Bone marrow (tissue), 2 donors: ENCODE data around the gene GSTM3.
"Not testable (repeated sequence)": the region's sequence is repeated elsewhere in the genome, so short reads cannot be mapped to it uniquely, and the experiment has no call there.

Source experiments
- DNase-seq, 2 donors: peaks; one replicate each; lab custom pipeline; 2025; lab: John Stamatoyannopoulos, UW

GSTM3 gene

DNA sequence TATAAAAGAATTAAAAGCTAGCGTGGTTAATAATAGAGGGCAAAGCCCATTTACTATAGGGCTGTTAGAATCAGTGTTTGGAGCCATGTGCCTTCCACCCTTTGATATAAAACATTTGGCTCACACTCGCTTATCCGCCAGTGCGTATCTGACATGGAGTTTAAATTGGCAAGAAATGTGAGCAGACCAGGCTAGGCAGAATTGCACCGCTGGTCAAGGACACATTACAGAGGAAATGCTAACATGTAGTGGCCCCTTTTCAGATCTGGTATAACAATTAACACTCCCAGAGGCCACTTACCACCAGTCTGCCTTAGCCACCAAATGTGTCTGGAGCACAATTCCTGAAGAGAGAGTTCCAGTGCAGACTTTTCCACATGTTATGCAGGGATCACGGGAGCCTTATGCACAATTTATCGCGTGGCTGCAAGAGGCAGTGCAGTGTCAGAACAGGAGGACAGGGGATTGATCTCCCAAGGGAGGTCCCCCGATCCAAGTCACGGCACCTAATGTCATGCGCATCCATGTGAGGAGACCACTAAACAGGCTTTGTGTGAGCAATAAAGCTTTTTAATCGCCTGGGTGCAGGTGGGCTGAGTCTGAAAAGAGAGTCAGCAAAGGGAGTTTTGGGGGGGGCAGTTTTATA is 14.0 kb downstream of the GSTM3 start:
- DNase-seq: no peak

DNA sequence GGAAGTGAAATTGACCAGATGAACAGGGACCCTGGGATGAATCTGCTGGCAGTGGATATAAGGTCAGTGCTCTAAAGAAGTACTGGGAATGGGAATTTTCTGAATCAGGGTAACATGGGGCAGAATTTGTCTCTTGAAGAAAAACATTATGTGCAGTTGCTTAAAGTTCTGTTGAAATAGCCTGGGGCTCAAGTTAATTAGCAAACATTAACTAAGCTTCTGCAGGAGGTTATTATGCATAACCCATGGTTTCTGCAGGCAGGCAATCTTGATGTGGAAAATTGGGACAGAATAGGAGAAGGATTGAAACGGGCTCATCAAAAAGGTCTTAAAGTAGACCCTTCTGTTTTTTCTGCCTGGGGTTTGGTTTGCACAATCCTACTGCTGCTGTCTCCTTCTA is 14.8 kb downstream of the GSTM3 start:
- DNase-seq: no peak

- no peak for DNase-seq
Measured at GRCh38 chr1:109725510-109725909, 15.3 kb downstream of the GSTM3 start.

- DNase-seq: no peak
Measured at GRCh38 chr1:109724933-109725332, 15.9 kb downstream of the GSTM3 start.

- no peak for DNase-seq
Measured at GRCh38 chr1:109722908-109723691, 17.7 kb downstream of the GSTM3 start.

DNA sequence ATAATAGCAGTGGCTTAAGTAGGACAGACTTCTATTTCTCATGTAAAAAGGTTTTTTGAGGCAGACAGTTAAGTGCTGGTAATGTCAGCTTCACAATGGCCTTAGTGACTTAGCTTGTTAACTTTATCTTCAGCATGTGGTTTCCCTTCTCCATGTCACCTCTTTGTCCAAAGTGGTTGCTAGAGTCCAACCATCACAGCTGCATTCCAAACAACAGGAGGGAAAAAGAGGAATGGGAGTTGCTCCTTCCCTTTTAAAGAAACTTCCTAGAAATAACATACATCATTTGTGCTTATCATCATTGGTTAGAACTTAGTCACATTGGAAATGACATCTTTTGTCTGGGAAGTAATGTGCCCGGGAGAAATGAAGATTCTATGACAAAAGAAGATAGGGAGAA is 18.9 kb downstream of the GSTM3 start:
- no peak for DNase-seq

DNA sequence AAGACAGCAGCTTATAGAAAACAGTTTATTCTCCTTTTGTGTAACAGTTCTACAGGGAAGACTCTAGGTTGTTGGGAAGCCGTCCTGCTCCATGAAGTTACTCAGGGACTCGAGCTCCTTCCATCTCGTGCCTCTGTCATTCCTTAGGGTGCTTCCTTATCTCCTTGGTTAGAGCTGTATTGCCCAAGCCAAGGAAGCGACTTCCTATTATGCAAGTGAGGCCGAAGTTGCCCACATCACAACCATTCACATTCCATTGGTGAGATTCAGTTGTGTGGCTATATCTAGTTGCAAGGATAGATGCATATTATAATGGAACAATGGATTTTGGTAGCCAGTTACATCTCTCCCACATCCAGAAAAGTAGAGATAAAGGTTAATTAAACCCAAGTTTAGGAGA is 19.8 kb downstream of the GSTM3 start:
- no peak for DNase-seq

DNA sequence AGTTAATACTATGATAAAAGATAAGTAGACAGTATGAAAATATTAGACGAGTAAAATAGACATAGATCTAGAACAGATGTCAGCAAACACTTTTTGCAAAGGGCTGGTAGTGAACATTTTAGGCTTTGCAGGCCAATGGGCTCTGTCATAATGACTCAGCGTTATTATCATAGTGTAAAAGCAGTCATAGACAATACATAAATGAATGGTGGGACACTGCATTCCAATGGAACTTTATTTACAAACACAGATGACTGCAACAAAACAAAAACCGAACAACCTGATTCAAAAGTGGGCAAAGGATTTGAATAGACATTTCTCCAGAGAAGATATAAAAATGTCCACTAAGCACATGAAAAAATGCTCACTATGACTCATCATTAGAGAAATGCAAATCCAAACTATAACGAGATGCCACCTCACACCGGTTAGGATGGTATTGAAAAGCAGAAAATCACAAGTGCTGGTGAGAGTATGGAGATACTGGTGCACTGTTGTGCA is 21.5 kb downstream of the GSTM3 start:
- DNase-seq: no peak

DNA sequence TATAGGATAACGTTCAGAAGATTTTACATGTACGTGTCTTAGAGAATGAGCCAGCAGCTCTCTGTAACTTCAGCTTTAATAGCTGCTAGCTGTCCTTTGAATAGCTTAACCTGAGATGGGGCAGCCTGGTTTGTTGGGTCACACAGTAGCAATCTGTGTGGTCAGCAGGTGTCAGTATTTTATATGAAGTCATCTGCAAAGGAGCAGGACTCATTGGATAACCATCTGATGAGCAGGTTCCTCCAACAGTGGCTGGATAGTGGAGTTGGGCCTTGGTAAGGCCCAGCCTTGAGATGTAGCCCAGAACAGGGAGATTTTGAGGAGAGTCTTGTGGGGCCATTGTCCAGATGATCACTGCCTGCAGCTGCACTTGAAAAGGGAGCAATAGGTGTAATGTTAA is 22.3 kb downstream of the GSTM3 start:
- no peak for DNase-seq

DNA sequence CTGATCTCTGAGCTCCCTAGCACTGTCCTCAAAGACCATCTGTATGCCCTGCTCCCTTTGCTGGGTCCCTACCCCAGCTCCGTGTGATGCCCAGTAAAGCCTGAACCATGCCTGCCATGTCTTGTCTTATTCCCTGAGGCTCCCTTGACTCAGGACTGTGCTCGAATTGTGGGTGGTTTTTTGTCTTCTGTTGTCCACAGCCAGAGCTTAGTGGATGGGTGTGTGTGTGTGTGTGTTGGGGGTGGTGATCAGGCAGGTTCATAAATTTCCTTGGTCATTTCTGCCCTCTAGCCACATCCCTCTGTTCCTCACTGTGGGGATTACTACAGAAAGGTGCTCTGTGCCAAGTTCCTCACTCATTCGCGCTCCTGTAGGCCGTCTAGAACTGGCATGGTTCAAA is 23.1 kb downstream of the GSTM3 start:
- DNase-seq: no peak

- DNase-seq: no peak
Measured at GRCh38 chr1:109716570-109717090, 24.2 kb downstream of the GSTM3 start.

GRCh38 chr1:109716121-109716520 is 24.7 kb downstream of the GSTM3 start:
- DNase-seq: no peak

DNA sequence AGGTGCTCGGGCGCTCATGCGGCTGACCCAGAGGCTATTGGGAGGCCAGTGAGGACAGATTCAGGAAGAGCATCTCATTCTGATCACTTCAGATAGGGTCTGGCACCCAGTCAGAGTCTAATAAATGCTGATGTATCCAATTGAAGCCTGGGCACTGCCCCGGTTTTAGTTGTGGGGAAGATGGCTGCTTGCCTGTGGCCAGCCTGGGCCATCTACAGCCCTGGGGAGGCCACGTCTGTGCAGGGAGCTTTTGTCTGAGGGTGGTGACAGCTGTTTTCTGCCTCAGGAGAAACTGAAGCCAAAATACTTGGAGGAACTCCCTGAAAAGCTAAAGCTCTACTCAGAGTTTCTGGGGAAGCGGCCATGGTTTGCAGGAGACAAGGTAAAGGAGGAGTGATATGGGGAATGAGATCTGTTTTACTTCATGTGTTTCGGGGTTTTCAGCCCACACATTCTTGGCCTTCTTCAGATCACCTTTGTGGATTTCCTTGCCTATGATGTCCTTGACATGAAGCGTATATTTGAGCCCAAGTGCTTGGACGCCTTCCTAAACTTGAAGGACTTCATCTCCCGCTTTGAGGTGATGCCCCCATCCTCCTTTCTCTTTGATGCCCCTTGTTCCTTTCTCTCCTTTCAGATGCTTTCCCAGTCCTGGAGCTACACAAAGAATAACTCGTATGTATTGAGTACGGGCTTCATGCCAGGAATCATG is 26.0 kb downstream of the GSTM3 start:
- no peak for DNase-seq

DNA sequence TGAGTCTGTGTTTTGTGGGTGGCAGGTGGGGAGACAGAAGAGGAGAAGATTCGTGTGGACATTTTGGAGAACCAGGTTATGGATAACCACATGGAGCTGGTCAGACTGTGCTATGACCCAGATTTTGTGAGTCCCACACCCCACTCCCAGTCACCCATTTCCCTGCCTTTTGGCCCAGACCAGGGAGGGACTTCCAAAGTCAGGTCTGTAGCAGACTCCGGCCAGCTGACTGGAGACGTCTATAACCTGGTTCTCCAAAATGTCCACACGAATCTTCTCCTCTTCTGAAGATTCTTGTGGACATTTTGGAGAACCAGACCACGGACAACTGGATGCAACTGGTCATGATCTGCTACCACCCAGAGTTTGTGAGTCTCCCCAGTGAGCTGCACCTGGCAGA is 27.2 kb downstream of the GSTM3 start:
- DNase-seq: no peak

DNA sequence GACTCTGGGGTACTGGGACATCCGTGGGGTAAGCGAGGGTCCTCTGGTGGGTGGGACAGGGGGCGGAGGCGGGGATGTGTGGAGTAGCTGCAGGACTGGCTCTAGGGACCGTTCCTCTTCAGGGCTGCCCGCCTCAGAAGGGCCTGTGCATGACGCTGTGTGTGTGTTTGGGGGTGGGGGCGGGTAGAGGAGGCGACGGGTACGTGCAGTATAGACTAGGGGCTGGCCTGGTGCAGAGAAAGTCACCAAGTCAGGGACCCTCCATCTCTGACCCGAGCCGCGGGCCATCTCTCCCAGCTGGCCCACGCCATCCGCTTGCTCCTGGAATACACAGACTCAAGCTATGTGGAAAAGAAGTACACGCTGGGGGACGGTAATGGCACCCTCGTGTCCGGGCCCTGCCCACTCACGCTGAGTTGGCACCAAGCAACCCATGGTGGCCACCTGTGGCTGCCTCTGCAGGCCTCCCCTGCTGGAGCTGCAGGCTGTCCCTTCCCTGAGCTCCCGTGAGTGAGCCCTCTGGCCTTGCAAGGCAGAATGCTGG is 28.4 kb downstream of the GSTM3 start:
- DNase-seq: no peak

DNA sequence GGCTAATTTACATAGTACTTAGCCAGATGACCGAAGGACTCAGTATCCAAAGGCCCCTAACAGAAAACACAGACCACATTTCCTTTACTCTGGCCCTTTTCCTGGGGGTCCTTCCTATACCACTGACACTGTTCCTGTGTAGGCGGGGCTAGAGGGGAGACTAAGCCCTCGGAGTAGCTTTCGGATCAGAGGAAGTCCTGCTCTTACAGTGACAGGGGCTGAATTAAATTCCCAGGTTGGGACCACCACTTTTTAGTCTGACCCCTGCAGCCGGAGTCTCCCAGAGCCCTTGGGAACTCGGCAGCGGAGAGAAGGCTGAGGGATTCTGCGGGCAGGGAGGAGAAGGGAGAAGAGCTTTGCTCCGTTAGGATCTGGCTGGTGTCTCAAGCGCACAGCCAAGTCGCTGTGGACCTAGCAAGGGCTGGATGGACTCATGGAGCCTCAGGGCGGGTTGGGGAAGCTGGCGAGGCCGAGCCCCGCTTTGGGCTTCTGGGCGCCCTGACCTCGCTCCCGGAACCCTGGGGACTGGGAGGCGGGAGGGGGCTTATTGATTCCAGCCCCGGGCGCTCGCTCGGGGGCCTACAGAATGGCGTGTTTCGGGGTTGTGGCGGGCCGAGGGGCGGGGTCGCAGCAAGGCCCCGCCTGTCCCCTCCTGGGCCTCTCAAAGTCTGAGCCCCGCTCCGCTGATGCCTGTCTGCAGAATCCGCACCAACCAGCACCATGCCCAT is 29.1 kb downstream of the GSTM3 start, which contains the start of gene GSTM5:
Gene GSTM5 (plus strand): TSS at position 659 of the 728 bp plus-strand sequence. CDS start 62 bp downstream, at position 721.
- peak in 1 of 2 donors; percentile 53 for DNase-seq

- DNase-seq: not testable (repeated sequence)
Measured at GRCh38 chr1:109709822-109710221, 31.0 kb downstream of the GSTM3 start.

DNA sequence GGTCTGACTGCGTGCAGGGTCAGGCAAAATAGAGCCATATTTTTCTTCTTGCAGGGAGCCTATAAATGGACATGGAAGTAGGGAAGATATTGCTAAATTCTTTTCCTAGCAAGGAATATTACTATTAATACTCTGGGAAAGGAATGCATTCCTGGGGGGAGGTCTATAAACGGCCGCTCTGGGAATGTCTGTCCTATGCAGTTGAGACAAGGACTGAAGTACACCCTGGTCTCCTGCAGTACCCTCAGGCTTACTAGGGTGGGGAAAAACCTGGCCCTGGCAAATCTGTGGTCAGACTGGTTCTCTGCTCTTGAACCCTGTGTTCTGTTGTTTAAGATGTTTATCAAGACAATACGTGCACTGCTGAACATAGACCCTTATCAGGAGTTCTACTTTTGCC is 31.9 kb downstream of the GSTM3 start:
- not testable (repeated sequence) for DNase-seq

- DNase-seq: no peak
Measured at GRCh38 chr1:109705411-109705810, 35.4 kb downstream of the GSTM3 start.

GRCh38 chr1:109704173-109704572 is 36.7 kb downstream of the GSTM3 start:
- DNase-seq: no peak

DNA sequence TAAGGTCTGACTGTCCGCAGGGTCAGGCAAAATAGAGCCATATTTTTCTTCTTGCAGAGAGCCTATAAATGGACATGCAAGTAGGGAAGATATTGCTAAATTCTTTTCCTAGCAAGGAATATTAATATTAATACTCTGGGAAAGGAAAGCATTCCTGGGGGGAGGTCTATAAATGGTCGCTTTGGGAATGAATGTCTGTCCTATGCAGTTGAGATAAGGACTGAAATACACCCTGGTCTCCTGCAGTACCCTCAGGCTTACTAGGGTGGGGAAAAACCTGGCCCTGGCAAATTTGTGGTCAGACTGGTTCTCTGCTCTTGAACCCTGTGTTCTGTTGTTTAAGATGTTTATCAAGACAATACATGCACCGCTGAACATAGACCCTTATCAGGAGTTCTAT is 37.9 kb downstream of the GSTM3 start:
- not testable (repeated sequence) for DNase-seq
